Ishikawa (cell line): ENCODE data around the gene NCOA5.

ENCODE experiments used
- CREB1 ChIP-seq: IDR thresholded peaks from 2 replicates; pipeline ENCODE4 v1.6.1; 2012; ENCODE audit warnings: low read depth
- EGR1 ChIP-seq: IDR thresholded peaks from 2 replicates; pipeline ENCODE4 v1.6.1; 2012
- EP300 ChIP-seq: IDR thresholded peaks from 2 replicates; pipeline ENCODE4 v1.6.1; 2012; ENCODE audit warnings: borderline replicate concordance
- FOXM1 ChIP-seq: IDR thresholded peaks from 2 replicates; pipeline ENCODE4 v1.6.1; 2012; ENCODE audit warnings: low read depth, borderline replicate concordance
- MAX ChIP-seq: IDR thresholded peaks from 2 replicates; pipeline ENCODE4 v1.6.1; 2012
- NFIC ChIP-seq: IDR thresholded peaks from 2 replicates; pipeline ENCODE4 v1.6.1; 2012
- RAD21 ChIP-seq: IDR thresholded peaks from 2 replicates; pipeline ENCODE4 v1.6.1; 2012; ENCODE audit warnings: low read depth
- REST ChIP-seq: IDR thresholded peaks from 2 replicates; pipeline ENCODE4 v1.6.1; 2012; ENCODE audit warnings: low read depth, mild to moderate bottlenecking
- TAF1 ChIP-seq: IDR thresholded peaks from 2 replicates; pipeline ENCODE4 v1.6.1; 2012; ENCODE audit warnings: low read depth, mild to moderate bottlenecking
- USF1 ChIP-seq: IDR thresholded peaks from 2 replicates; pipeline ENCODE4 v1.6.1; 2012
- YY1 ChIP-seq: IDR thresholded peaks from 2 replicates; pipeline ENCODE4 v1.6.1; 2012; ENCODE audit warnings: low read depth

GRCh38 chr20:46102940-46103339 lies 13.2 kb upstream of the NCOA5 start:
- TF ChIP-seq FOXM1, result no peak
- TF ChIP-seq EP300, result no peak
- TF ChIP-seq USF1, result no peak
- TF ChIP-seq EGR1, result no peak
- TF ChIP-seq YY1, result no peak
- TF ChIP-seq MAX, result no peak
- no peak for TF ChIP-seq TAF1
- no peak for TF ChIP-seq CREB1
- TF ChIP-seq NFIC, result no peak
- TF ChIP-seq REST, result no peak
- no peak for TF ChIP-seq RAD21
